ENCODE measurements around the gene MEGF11.

GRCh38 chr15:66254089-66254950, 770 bp upstream of the MEGF11 start:
- TF ChIP-seq POLR2A (IDR thresholded peaks at IDR 0.05) (no peak), CTCF (IDR thresholded peaks at IDR 0.05) (no peak)
